NCI-H1436 (cell line): Measurements from ENCODE around the gene PPP2R3A.

Experiments
- DNase-seq: peaks from one replicate; lab custom pipeline; 2025; lab: John Stamatoyannopoulos, UW

Gene PPP2R3A

GRCh38 chr3:136195258-136196063 lies 229.9 kb downstream of the PPP2R3A start:
- peak; percentile 75 for DNase-seq

- DNase-seq, result no peak
Measured at GRCh38 chr3:136196064-136196400, 230.5 kb downstream of the PPP2R3A start, which contains the start of gene MSL2. Gene MSL2, minus strand, starts transcription at chr3:136196335. Its CDS starts 1,222 bp downstream, at chr3:136195113.

- DNase-seq, result peak; percentile 100
Measured at GRCh38 chr3:136196401-136197158, 231.1 kb downstream of the PPP2R3A start.

- DNase-seq, result no peak
Measured at GRCh38 chr3:136197159-136197793, 231.7 kb downstream of the PPP2R3A start.
